Vagina (tissue), 2 donors: ENCODE measurements around the gene UBE2F. TPM values are rescaled to one million over a fixed set of nuclear protein-coding genes. Genes with fewer than 3 reads are reported as not detected.
A peak's percentile ranks its signal among the peaks of the same experiment; 100 is the strongest.

ENCODE experiments used
- DNase-seq, 2 donors: peaks; one replicate each; pipeline ENCODE4 v3.0.0-alpha.2; 2017; ENCODE audit errors: extremely low spot score in 2 of 2
- H3K27ac ChIP-seq: fragments of 200-600 bp; sonication (generic); one replicate; pipeline ENCODE4 v1.5.1; 2019
- H3K27me3 ChIP-seq: fragments of 200-600 bp; sonication (generic); one replicate; pipeline ENCODE4 v1.5.1; 2019
- H3K36me3 ChIP-seq, 2 donors: fragments of 200-600 bp; sonication (generic); one replicate each; pipeline ENCODE4 v1.5.1; 2017 to 2019
- H3K4me1 ChIP-seq: fragments of 200-600 bp; sonication (generic); one replicate; pipeline ENCODE4 v1.5.1; 2019
- H3K4me3 ChIP-seq, 2 donors: fragments of 200-600 bp; sonication (generic); 1 replicate in 1 of 2; 2 replicates in 1 of 2; pipeline ENCODE4 v1.5.1; 2016 to 2019
- H3K9me3 ChIP-seq: fragments of 200-600 bp; sonication (generic); one replicate; pipeline ENCODE4 v1.5.1; 2019
- POLR2A ChIP-seq, 2 donors: fragments of 450-650 bp; IDR thresholded peaks; one replicate each; pipeline ENCODE4 v1.6.1; 2017; ENCODE audit warnings: antibody characterized with exemption in 2 of 2, mild to moderate bottlenecking in 2 of 2, moderate library complexity in 2 of 2
- POLR2AphosphoS5 ChIP-seq, 2 donors: sonication (generic); formaldehyde crosslinking; IDR thresholded peaks; one replicate each; pipeline ENCODE4 v1.9.0; 2017; ENCODE audit warnings: antibody characterized with exemption in 2 of 2, mild to moderate bottlenecking in 2 of 2, low read depth in 1 of 2; ENCODE audit not compliant: insufficient read depth in 1 of 2
- intact Hi-C: fragments of 100-400 bp; cut with DNase I; formaldehyde crosslinking; loops from one replicate; pipeline ENCODE4 v1.15.1; 2023
- total RNA-seq: library from RNA; depleted of rRNA; stranded (reverse); fragments of >200 nt; gene quantifications from one replicate; pipeline ENCODE4 v1.2.3, GENCODE V29; 2016
- TF ChIP-seq, protein P1 (sequence below), 3 experiments: fragments of 450-650 bp in 2 of 3; fragments of 200-600 bp in 1 of 3; sonication (generic) in 1 of 3; IDR thresholded peaks; one replicate each; pipeline ENCODE4 v1.5.1; 2017 to 2019; ENCODE audit warnings: antibody characterized with exemption in 3 of 3, mild to moderate bottlenecking in 2 of 3, moderate library complexity in 2 of 3

UBE2F gene, protein sequence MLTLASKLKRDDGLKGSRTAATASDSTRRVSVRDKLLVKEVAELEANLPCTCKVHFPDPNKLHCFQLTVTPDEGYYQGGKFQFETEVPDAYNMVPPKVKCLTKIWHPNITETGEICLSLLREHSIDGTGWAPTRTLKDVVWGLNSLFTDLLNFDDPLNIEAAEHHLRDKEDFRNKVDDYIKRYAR
- 57.0 TPM for total RNA-seq

DNA sequence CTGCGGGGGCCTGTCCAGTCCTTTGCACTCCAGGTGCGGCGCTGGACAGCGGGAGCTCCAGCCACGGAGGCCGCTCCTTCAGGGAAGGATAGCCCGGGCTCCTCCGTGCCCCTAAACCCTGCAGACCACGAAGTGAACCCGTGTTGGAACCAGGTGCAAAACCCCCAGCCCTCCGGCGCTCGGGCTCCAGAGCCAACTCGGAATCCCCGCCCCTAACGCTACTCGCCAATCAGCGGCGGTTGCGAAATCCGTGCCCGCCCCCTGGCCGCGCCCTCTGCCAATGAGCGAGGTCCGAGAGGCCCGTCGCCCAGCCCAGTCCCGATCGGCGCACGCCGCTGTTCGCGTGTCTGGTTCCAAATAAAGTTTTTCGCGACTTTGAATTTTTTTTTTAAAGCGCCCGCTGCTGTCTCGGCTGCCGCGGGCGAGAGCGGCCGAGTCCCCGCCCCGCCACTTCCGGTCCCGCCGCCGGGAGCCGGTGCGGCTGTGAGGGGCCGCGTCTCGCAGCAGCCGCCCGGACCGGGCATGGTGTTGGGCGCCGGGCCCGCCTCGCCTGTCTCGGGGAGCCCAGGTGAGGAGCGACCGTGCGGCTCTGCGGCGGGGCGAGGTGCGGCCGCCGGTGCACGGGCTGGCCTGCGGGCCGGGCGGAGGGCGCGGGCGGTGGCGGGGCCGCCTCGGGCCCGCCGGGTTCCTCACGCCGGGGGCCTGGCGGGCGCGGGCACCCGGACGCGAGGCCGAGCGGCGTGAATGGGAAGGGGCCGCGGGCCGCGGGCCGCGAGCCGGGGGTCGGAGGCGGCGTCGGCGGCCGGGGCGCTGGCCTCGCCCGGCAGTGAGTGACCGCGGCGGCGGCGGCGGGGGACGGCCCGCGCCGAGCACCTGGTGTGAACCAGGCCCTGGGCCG, at the start of gene UBE2F:
Gene UBE2F, plus strand, starts transcription at position 450 of the 898 bp plus-strand sequence. CDS start 6,094 bp downstream, outside the sequence.
- H3K27me3 ChIP-seq = no peaks in the 10 kb centered on the region
- intact Hi-C loops = no loop called here
- peak in 1 of 2 donors; percentile 68 for TF ChIP-seq POLR2A (IDR thresholded peaks at IDR 0.05)
- TF ChIP-seq, protein P1, sequence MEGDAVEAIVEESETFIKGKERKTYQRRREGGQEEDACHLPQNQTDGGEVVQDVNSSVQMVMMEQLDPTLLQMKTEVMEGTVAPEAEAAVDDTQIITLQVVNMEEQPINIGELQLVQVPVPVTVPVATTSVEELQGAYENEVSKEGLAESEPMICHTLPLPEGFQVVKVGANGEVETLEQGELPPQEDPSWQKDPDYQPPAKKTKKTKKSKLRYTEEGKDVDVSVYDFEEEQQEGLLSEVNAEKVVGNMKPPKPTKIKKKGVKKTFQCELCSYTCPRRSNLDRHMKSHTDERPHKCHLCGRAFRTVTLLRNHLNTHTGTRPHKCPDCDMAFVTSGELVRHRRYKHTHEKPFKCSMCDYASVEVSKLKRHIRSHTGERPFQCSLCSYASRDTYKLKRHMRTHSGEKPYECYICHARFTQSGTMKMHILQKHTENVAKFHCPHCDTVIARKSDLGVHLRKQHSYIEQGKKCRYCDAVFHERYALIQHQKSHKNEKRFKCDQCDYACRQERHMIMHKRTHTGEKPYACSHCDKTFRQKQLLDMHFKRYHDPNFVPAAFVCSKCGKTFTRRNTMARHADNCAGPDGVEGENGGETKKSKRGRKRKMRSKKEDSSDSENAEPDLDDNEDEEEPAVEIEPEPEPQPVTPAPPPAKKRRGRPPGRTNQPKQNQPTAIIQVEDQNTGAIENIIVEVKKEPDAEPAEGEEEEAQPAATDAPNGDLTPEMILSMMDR (IDR thresholded peaks at IDR 0.05) = peak in 1 of 3 experiments; percentile 15
- peak; percentile 83 to 96 for TF ChIP-seq POLR2AphosphoS5 (IDR thresholded peaks at IDR 0.05; ENCODE audit: insufficient read depth in 1 of 2, low read depth in 1 of 2)
- peak within 1 kb of the TSS; percentile 49 for H3K27ac ChIP-seq
- DNase-seq = peak in 1 of 2 donors; percentile 97
- peaks cover 33% of the 10 kb centered on the region for H3K4me1 ChIP-seq
- peak within 1 kb of the TSS; percentile 59 to 60 for H3K4me3 ChIP-seq
- peaks cover 4% of the 10 kb centered on the region for H3K9me3 ChIP-seq
- no peaks in the 10 kb centered on the region for H3K36me3 ChIP-seq

DNA sequence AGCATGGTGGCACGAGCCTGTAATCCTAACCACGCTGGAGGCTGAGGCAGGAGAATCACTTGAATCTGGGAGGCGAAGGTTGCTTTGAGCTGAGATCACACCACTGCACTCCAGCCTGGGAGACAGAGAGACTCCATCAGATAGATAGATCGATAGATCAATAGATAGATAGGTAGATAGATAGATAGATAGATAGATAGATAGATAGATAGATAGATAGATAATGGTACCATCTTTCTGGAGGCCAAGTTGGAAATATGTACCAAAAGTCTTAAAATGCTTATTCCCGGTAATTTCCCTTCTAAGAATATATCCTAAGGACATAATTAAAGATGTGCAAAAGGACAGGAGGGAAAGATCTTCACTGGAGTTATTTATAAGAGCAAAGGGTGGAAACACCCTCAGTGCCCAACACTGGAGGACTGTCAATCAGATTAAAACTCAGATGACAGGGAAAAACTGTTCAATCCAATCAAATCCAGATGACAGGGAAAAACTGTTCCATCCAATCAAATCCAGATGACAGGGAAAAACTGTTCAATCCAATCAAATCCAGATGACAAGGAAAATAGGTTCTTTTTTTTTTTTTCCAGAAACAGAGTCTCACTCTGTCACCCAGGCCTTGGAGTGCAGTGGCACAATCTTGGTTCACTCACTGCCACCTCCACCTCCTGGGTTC, 49.0 kb upstream of the UBE2F start:
- no peak overlapping the region for H3K4me3 ChIP-seq

GRCh38 chr2:237919593-237919992, 47.2 kb upstream of the UBE2F start:
- Histone ChIP-seq H3K4me3 (no peak overlapping the region), H3K27ac (no peak overlapping the region), H3K36me3 (no peaks in the 10 kb centered on the region), H3K9me3 (no peaks in the 10 kb centered on the region), H3K4me1 (peaks cover 12% of the 10 kb centered on the region), H3K27me3 (no peaks in the 10 kb centered on the region)
- DNase-seq = no peak
- intact Hi-C loops = no loop called here
- TF ChIP-seq, protein P1 (IDR thresholded peaks at IDR 0.05) = no peak
- no peak for TF ChIP-seq POLR2AphosphoS5 (IDR thresholded peaks at IDR 0.05; ENCODE audit: insufficient read depth in 1 of 2, low read depth in 1 of 2)
- no peak for TF ChIP-seq POLR2A (IDR thresholded peaks at IDR 0.05)

More for the DNA sequence above, 49.0 kb upstream of the UBE2F start:
- H3K27me3 ChIP-seq = no peaks in the 10 kb centered on the region
- intact Hi-C loops = no loop called here
- H3K36me3 ChIP-seq = no peaks in the 10 kb centered on the region
- no peak for TF ChIP-seq POLR2AphosphoS5 (IDR thresholded peaks at IDR 0.05; ENCODE audit: insufficient read depth in 1 of 2, low read depth in 1 of 2)
- TF ChIP-seq POLR2A (IDR thresholded peaks at IDR 0.05) = no peak
- DNase-seq = no peak
- no peak overlapping the region for H3K27ac ChIP-seq
- H3K4me1 ChIP-seq = peaks cover 5% of the 10 kb centered on the region
- H3K9me3 ChIP-seq = no peaks in the 10 kb centered on the region

DNA sequence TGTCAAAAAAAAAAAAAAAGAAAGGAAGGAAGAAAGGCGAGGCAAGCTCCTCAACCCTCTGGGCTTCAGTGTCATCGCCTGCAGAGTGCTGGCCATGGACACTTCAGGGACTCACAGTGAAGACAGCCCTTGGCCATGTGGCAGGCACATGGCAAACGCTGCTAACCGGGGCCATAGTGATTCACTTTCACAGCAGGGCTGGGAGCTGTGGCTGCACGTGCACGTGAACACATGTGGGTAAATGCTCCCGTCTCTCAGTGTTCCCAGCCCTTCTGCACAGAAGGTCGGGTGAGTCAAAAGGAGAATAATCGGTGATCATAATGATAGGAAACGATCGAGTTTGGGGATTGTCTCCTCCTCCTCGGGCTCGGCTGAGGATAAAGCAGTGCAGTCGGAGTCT, 46.1 kb upstream of the UBE2F start:
- no peak for DNase-seq
- H3K4me1 ChIP-seq = peaks cover 12% of the 10 kb centered on the region
- H3K27me3 ChIP-seq = no peaks in the 10 kb centered on the region
- H3K9me3 ChIP-seq = no peaks in the 10 kb centered on the region
- H3K36me3 ChIP-seq = no peaks in the 10 kb centered on the region
- no peak overlapping the region for H3K27ac ChIP-seq
- no peak overlapping the region for H3K4me3 ChIP-seq
- no peak for TF ChIP-seq POLR2A (IDR thresholded peaks at IDR 0.05)
- TF ChIP-seq, protein P1 (IDR thresholded peaks at IDR 0.05) = no peak
- TF ChIP-seq POLR2AphosphoS5 (IDR thresholded peaks at IDR 0.05; ENCODE audit: insufficient read depth in 1 of 2, low read depth in 1 of 2) = no peak
- intact Hi-C loops = no loop called here

DNA sequence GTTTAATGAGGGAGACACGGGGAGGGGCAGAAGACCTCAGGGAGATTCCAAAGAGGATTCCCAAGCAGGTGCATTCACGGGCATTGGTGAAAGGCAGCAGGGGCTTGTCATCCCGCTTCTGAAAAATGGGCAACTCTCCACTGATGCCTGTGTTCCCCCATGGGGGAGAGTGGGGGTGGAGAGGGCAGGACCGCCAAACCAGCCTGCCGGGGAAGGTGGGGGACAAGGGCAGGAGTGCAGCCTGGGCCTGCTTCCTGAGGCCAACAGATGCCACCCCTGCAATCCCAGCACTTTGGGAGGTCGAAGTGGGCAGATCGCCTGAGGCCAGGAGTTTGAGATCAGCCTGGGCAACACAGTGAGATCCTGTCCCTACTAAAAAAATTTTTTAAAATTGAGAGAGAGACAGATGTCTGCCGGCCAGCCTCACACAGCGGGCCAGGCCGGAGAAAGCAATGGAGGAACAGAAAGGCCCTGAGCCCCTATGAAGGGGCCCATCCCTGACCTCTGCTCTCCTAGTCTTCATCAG, 44.8 kb upstream of the UBE2F start:
- Histone ChIP-seq H3K4me1 (peaks cover 12% of the 10 kb centered on the region), H3K27me3 (no peaks in the 10 kb centered on the region), H3K9me3 (no peaks in the 10 kb centered on the region), H3K4me3 (no peak overlapping the region), H3K27ac (peak overlapping the region; percentile 56), H3K36me3 (no peaks in the 10 kb centered on the region)
- intact Hi-C loops = loop anchor here (2.0 kb wide), 1 partner anchor 63 kb away; the partner anchor contains the start of gene RAMP1
- TF ChIP-seq, protein P1 (IDR thresholded peaks at IDR 0.05) = no peak
- TF ChIP-seq POLR2A (IDR thresholded peaks at IDR 0.05) (no peak), POLR2AphosphoS5 (IDR thresholded peaks at IDR 0.05; ENCODE audit: insufficient read depth in 1 of 2, low read depth in 1 of 2) (no peak)
- DNase-seq = no peak
